Smooth muscle cell (in vitro differentiated cells): Measurements from ENCODE around the gene SLC41A3. TPM values are rescaled to one million over a fixed set of nuclear protein-coding genes. Genes with fewer than 3 reads are reported as not detected.

ENCODE experiments used
- DNase-seq: peaks from one replicate; lab custom pipeline; 2025; ENCODE audit not compliant: unreplicated experiment; lab: John Stamatoyannopoulos, UW
- H2AFZ ChIP-seq: fragments of 200-600 bp; sonication (generic); 2 replicates; pipeline ENCODE4 v1.6.0; 2016; ENCODE audit warnings: antibody characterized with exemption, low read depth, mild to moderate bottlenecking
- H3F3A ChIP-seq: fragments of 200-600 bp; sonication (generic); 2 replicates; pipeline ENCODE4 v1.6.0; 2017; ENCODE audit warnings: antibody characterized with exemption, low read depth
- H3K27ac ChIP-seq: fragments of 200-600 bp; sonication (generic); 2 replicates; pipeline ENCODE4 v1.5.1; 2016; ENCODE audit warnings: low read depth, mild to moderate bottlenecking
- H3K27me3 ChIP-seq: fragments of 200-600 bp; sonication (generic); 2 replicates; pipeline ENCODE4 v1.6.1; 2016; ENCODE audit warnings: low read depth, mild to moderate bottlenecking
- H3K36me3 ChIP-seq: fragments of 200-600 bp; sonication (generic); 2 replicates; pipeline ENCODE4 v1.5.1; 2016; ENCODE audit warnings: low read depth
- H3K4me1 ChIP-seq: fragments of 200-600 bp; sonication (generic); 2 replicates; pipeline ENCODE4 v1.5.1; 2016; ENCODE audit warnings: low read depth
- H3K4me2 ChIP-seq: fragments of 200-600 bp; sonication (generic); 2 replicates; pipeline ENCODE4 v1.6.0; 2016; ENCODE audit warnings: mild to moderate bottlenecking
- H3K4me3 ChIP-seq: fragments of 200-600 bp; sonication (generic); 2 replicates; pipeline ENCODE4 v1.5.1; 2016; ENCODE audit warnings: mild to moderate bottlenecking
- H3K79me2 ChIP-seq: fragments of 200-600 bp; sonication (generic); 2 replicates; pipeline ENCODE4 v1.6.0; 2016; ENCODE audit warnings: low read depth, mild to moderate bottlenecking
- H3K9ac ChIP-seq: fragments of 200-600 bp; sonication (generic); 2 replicates; pipeline ENCODE4 v1.6.0; 2016; ENCODE audit warnings: low read depth
- H3K9me3 ChIP-seq: fragments of 200-600 bp; sonication (generic); replicated peaks from 2 replicates; pipeline ENCODE4 v1.5.1; 2016; ENCODE audit warnings: low read depth
- H4K20me1 ChIP-seq: fragments of 200-600 bp; sonication (generic); 2 replicates; pipeline ENCODE4 v1.6.0; 2016; ENCODE audit warnings: low read depth
- CTCF ChIP-seq: fragments of 200-600 bp; sonication (generic); IDR thresholded peaks from 2 replicates; pipeline ENCODE4 v1.5.1; 2017; ENCODE audit warnings: borderline replicate concordance, mild to moderate bottlenecking, antibody characterized with exemption; ENCODE audit not compliant: insufficient read depth, poor library complexity, severe bottlenecking
- WGBS: methylation state at CpG from one replicate; pipeline ENCODE4 v1.1.7; 2016; ENCODE audit warnings: low lambda C conversion rate; 5-methylcytosine and 5-hydroxymethylcytosine counted together
- polyA plus RNA-seq: library from polyadenylated mRNA; unstranded; fragments of >200 nt; fragmentation: Nextera tagmentation; extraction: Ambion mirVana; gene quantifications from 2 replicates; pipeline ENCODE4 v1.2.1, GENCODE V29; 2016
- total RNA-seq: library from RNA; depleted of rRNA; stranded (reverse); fragments of >200 nt; gene quantifications from 2 replicates; pipeline ENCODE4 v1.2.3, GENCODE V29; 2014

Gene SLC41A3
- total and polyA plus RNA-seq, 2 experiments from 2014 or later = 20.7 to 23.9 TPM

GRCh38 chr3:126056681-126057500 lies 27.0 kb downstream of the SLC41A3 start:
- no peak for DNase-seq
- H2AFZ ChIP-seq = no peak overlapping the region

GRCh38 chr3:126056088-126056487 lies 27.8 kb downstream of the SLC41A3 start:
- no peak overlapping the region for H3K9ac ChIP-seq
- no peak overlapping the region for H3K27ac ChIP-seq
- no peaks in the 10 kb centered on the region for H3K27me3 ChIP-seq
- DNase-seq = no peak
- H3K9me3 ChIP-seq = no peaks in the 10 kb centered on the region
- no peaks in the 10 kb centered on the region for H3K4me1 ChIP-seq
- WGBS = 97% methylated on average over 10 of the region's 10 CpGs
- H3K36me3 ChIP-seq = no peaks in the 10 kb centered on the region
- H2AFZ ChIP-seq = no peak overlapping the region
- H3K79me2 ChIP-seq = no peaks in the 10 kb centered on the region
- H4K20me1 ChIP-seq = no peaks in the 10 kb centered on the region
- H3K4me2 ChIP-seq = no peak overlapping the region
- TF ChIP-seq CTCF = no peak
- no peaks in the 10 kb centered on the region for H3F3A ChIP-seq
- no peak overlapping the region for H3K4me3 ChIP-seq

More at GRCh38 chr3:126056681-126057500, 27.0 kb downstream of the SLC41A3 start:
- Histone ChIP-seq H3K9ac (no peak overlapping the region), H3K4me3 (no peak overlapping the region), H3K27me3 (no peaks in the 10 kb centered on the region), H3K4me2 (no peak overlapping the region), H4K20me1 (no peaks in the 10 kb centered on the region), H3K79me2 (no peaks in the 10 kb centered on the region), H3K9me3 (no peaks in the 10 kb centered on the region), H3K36me3 (no peaks in the 10 kb centered on the region), H3F3A (no peaks in the 10 kb centered on the region), H3K27ac (no peak overlapping the region), H3K4me1 (no peaks in the 10 kb centered on the region)
- WGBS = 72% methylated on average over 14 of the region's 14 CpGs
- TF ChIP-seq CTCF = no peak

- Histone ChIP-seq H2AFZ (no peak overlapping the region), H3K4me1 (no peaks in the 10 kb centered on the region), H3K36me3 (no peaks in the 10 kb centered on the region), H3K4me2 (no peak overlapping the region), H3F3A (no peaks in the 10 kb centered on the region), H3K9ac (no peak overlapping the region), H3K9me3 (no peaks in the 10 kb centered on the region), H3K27ac (no peak overlapping the region), H3K4me3 (no peak overlapping the region), H3K79me2 (no peaks in the 10 kb centered on the region), H4K20me1 (no peaks in the 10 kb centered on the region), H3K27me3 (no peaks in the 10 kb centered on the region)
- DNase-seq = no peak
- TF ChIP-seq CTCF = no peak
- WGBS = 94% methylated on average over 5 of the region's 5 CpGs
These were observed 29.1 kb downstream of the SLC41A3 start for GRCh38 chr3:126054870-126055269.
